Activated T-helper 1 cell treated with anti-CD3 and anti-CD28 coated beads, Interleukin-12 subunit alpha, Interleukin-12 subunit beta, Interleukin-2, Interleukin-4 antibody, amounts not matched to agents 30 ng/mL and 10 ng/mL and 1 ng/mL, durations not matched to agents 14 hours and 24 hours and 36 hours (primary cell): ENCODE data around the gene MCC. TPM values are rescaled to one million over a fixed set of nuclear protein-coding genes. Genes with fewer than 3 reads are reported as not detected.

Source experiments
- DNase-seq: peaks from one replicate; pipeline ENCODE4 v3.0.0; 2021; ENCODE audit warnings: low spot score
- H3K27ac Mint-ChIP-seq: one replicate; pipeline ENCODE4 v1.8.0; 2021; ENCODE audit warnings: mild to moderate bottlenecking, mixed read lengths
- H3K27me3 Mint-ChIP-seq: one replicate; pipeline ENCODE4 v1.8.0; 2022; ENCODE audit warnings: mild to moderate bottlenecking, moderate library complexity, mixed read lengths; ENCODE audit not compliant: insufficient read depth
- H3K36me3 Mint-ChIP-seq: one replicate; pipeline ENCODE4 v1.8.0; 2021; ENCODE audit warnings: low read depth, mixed read lengths
- H3K4me1 Mint-ChIP-seq: one replicate; pipeline ENCODE4 v1.8.0; 2021; ENCODE audit warnings: low read depth, mixed read lengths
- H3K4me3 Mint-ChIP-seq: one replicate; pipeline ENCODE4 v1.8.0; 2021; ENCODE audit warnings: mild to moderate bottlenecking, moderate library complexity, mixed read lengths
- H3K9me3 Mint-ChIP-seq: one replicate; pipeline ENCODE4 v1.8.0; 2021; ENCODE audit warnings: mixed read lengths
- intact Hi-C: fragments of 100-400 bp; cut with micrococcal nuclease; formaldehyde crosslinking; loops from one replicate; pipeline ENCODE4 v1.15.1; 2024
- total RNA-seq: library from RNA; stranded (reverse); gene quantifications from 2 replicates; pipeline ENCODE4 v1.2.3, GENCODE V29; 2022

Gene MCC
- total RNA-seq, 1 donor from 2014 or later: 1.3 TPM

GRCh38 chr5:113204525-113205161 lies 283.6 kb downstream of the MCC start:
- Mint-ChIP-seq H3K27me3 (peaks cover 3% of the 10 kb centered on the region), H3K4me1 (no peaks in the 10 kb centered on the region), H3K36me3 (no peaks in the 10 kb centered on the region), H3K9me3 (no peaks in the 10 kb centered on the region), H3K27ac (no peak overlapping the region), H3K4me3 (no peak overlapping the region)
- no peak for DNase-seq
- intact Hi-C loops: no loop called here

- H3K36me3 Mint-ChIP-seq: no peaks in the 10 kb centered on the region
- no peak for DNase-seq
- no peak overlapping the region for H3K27ac Mint-ChIP-seq
- H3K9me3 Mint-ChIP-seq: no peaks in the 10 kb centered on the region
- intact Hi-C loops: no loop called here
- no peaks in the 10 kb centered on the region for H3K4me1 Mint-ChIP-seq
- H3K4me3 Mint-ChIP-seq: no peak overlapping the region
- peaks cover 4% of the 10 kb centered on the region for H3K27me3 Mint-ChIP-seq
These were observed 284.3 kb downstream of the MCC start for GRCh38 chr5:113203916-113204315.

- Mint-ChIP-seq H3K27ac (no peak overlapping the region), H3K27me3 (peaks cover 6% of the 10 kb centered on the region), H3K36me3 (no peaks in the 10 kb centered on the region), H3K9me3 (no peaks in the 10 kb centered on the region), H3K4me1 (no peaks in the 10 kb centered on the region), H3K4me3 (no peak overlapping the region)
- no peak for DNase-seq
- intact Hi-C loops: no loop called here
These were observed 285.2 kb downstream of the MCC start for GRCh38 chr5:113202746-113203716.

GRCh38 chr5:113202287-113202686 lies 286.0 kb downstream of the MCC start:
- DNase-seq: no peak
- no peaks in the 10 kb centered on the region for H3K36me3 Mint-ChIP-seq
- no peaks in the 10 kb centered on the region for H3K9me3 Mint-ChIP-seq
- H3K4me1 Mint-ChIP-seq: no peaks in the 10 kb centered on the region
- no peak overlapping the region for H3K4me3 Mint-ChIP-seq
- H3K27ac Mint-ChIP-seq: no peak overlapping the region
- intact Hi-C loops: no loop called here
- peaks cover 6% of the 10 kb centered on the region for H3K27me3 Mint-ChIP-seq

- Mint-ChIP-seq H3K4me3 (no peak overlapping the region), H3K27ac (no peak overlapping the region), H3K9me3 (no peaks in the 10 kb centered on the region), H3K36me3 (no peaks in the 10 kb centered on the region), H3K4me1 (no peaks in the 10 kb centered on the region), H3K27me3 (peaks cover 6% of the 10 kb centered on the region)
- intact Hi-C loops: no loop called here
- no peak for DNase-seq
These were observed 286.5 kb downstream of the MCC start for GRCh38 chr5:113201715-113202114.

GRCh38 chr5:113199122-113199905 lies 288.9 kb downstream of the MCC start:
- Mint-ChIP-seq H3K27me3 (peaks cover 5% of the 10 kb centered on the region), H3K36me3 (no peaks in the 10 kb centered on the region), H3K9me3 (no peaks in the 10 kb centered on the region), H3K27ac (no peak overlapping the region), H3K4me3 (no peak overlapping the region), H3K4me1 (no peaks in the 10 kb centered on the region)
- DNase-seq: no peak
- intact Hi-C loops: no loop called here

- no peaks in the 10 kb centered on the region for H3K36me3 Mint-ChIP-seq
- H3K27me3 Mint-ChIP-seq: peaks cover 5% of the 10 kb centered on the region
- H3K27ac Mint-ChIP-seq: no peak overlapping the region
- intact Hi-C loops: no loop called here
- H3K4me1 Mint-ChIP-seq: no peaks in the 10 kb centered on the region
- no peak for DNase-seq
- no peak overlapping the region for H3K4me3 Mint-ChIP-seq
- peaks cover 4% of the 10 kb centered on the region for H3K9me3 Mint-ChIP-seq
These were observed 290.6 kb downstream of the MCC start for GRCh38 chr5:113197456-113198200.

- DNase-seq: no peak
- Mint-ChIP-seq H3K27ac (no peak overlapping the region), H3K9me3 (peaks cover 4% of the 10 kb centered on the region), H3K27me3 (peaks cover 5% of the 10 kb centered on the region), H3K4me1 (no peaks in the 10 kb centered on the region), H3K36me3 (no peaks in the 10 kb centered on the region), H3K4me3 (no peak overlapping the region)
- intact Hi-C loops: no loop called here
These were observed 292.5 kb downstream of the MCC start for GRCh38 chr5:113195771-113196170.

- intact Hi-C loops: no loop called here
- Mint-ChIP-seq H3K27me3 (peaks cover 5% of the 10 kb centered on the region), H3K27ac (no peak overlapping the region), H3K36me3 (no peaks in the 10 kb centered on the region), H3K4me3 (no peak overlapping the region), H3K4me1 (no peaks in the 10 kb centered on the region), H3K9me3 (peaks cover 4% of the 10 kb centered on the region)
- no peak for DNase-seq
These were observed 293.0 kb downstream of the MCC start for GRCh38 chr5:113195251-113195650.

GRCh38 chr5:113194591-113194990 lies 293.7 kb downstream of the MCC start:
- no peak overlapping the region for H3K27ac Mint-ChIP-seq
- DNase-seq: no peak
- intact Hi-C loops: no loop called here
- peaks cover 5% of the 10 kb centered on the region for H3K27me3 Mint-ChIP-seq
- no peak overlapping the region for H3K4me3 Mint-ChIP-seq
- H3K9me3 Mint-ChIP-seq: peaks cover 4% of the 10 kb centered on the region
- no peaks in the 10 kb centered on the region for H3K4me1 Mint-ChIP-seq
- H3K36me3 Mint-ChIP-seq: no peaks in the 10 kb centered on the region

GRCh38 chr5:113194125-113194524 lies 294.1 kb downstream of the MCC start:
- Mint-ChIP-seq H3K36me3 (no peaks in the 10 kb centered on the region), H3K4me1 (no peaks in the 10 kb centered on the region), H3K4me3 (no peak overlapping the region), H3K27ac (no peak overlapping the region), H3K27me3 (peaks cover 5% of the 10 kb centered on the region), H3K9me3 (peaks cover 4% of the 10 kb centered on the region)
- no peak for DNase-seq
- intact Hi-C loops: no loop called here

GRCh38 chr5:113193311-113193978 lies 294.8 kb downstream of the MCC start:
- Mint-ChIP-seq H3K36me3 (no peaks in the 10 kb centered on the region), H3K9me3 (peaks cover 4% of the 10 kb centered on the region), H3K4me3 (no peak overlapping the region), H3K27ac (no peak overlapping the region), H3K27me3 (peaks cover 1% of the 10 kb centered on the region), H3K4me1 (no peaks in the 10 kb centered on the region)
- DNase-seq: no peak
- intact Hi-C loops: no loop called here
